GM19193 (cell line): ENCODE measurements around the gene TNRC18.

Experiments used
- POLR2A ChIP-seq: IDR thresholded peaks from 4 replicates; pipeline ENCODE4 v1.6.1; 2011; ENCODE audit not compliant: insufficient read depth, insufficient read length; ENCODE audit errors: extremely low read depth

TNRC18 gene

DNA sequence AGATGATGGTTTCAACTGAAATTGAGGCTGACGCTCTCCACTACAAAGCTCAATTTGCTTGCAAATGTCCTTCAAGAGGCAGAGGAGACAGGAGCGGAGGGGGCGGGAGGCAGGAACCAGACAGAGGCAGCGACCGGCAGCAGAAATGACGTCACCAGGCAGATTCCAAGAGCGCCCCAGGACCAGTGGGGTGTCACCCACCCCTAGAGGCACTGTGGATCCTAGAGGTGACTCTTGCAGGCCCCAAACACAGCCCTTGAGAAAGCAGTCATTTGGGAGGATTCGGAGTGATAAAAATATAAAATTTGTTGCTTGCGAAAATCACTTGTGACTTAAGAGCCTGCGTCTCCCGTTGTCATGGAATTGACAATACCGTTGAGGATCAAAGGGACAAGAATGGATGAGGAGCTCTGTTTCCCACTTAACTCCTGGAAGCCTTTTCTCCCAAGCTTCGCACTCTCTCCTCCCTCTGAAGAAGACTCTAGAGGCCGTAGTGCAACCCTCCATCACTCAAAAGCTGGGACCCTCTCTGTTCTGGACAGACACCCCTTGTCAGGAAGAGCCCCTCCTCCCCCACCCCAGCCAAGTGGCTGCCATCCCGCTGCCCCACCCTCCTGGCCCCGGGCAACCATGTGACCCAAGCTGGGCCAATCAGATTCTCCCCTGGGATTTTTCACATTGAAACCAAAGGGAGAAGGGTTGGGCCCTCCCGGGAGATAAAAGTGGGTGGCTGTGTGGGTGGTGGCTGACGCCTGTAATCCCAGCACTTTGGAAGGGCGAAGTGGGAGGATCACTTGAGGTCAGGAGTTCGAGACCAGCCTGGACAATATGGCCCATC is 157.2 kb downstream of the TNRC18 start:
- no peak for TF ChIP-seq POLR2A

DNA sequence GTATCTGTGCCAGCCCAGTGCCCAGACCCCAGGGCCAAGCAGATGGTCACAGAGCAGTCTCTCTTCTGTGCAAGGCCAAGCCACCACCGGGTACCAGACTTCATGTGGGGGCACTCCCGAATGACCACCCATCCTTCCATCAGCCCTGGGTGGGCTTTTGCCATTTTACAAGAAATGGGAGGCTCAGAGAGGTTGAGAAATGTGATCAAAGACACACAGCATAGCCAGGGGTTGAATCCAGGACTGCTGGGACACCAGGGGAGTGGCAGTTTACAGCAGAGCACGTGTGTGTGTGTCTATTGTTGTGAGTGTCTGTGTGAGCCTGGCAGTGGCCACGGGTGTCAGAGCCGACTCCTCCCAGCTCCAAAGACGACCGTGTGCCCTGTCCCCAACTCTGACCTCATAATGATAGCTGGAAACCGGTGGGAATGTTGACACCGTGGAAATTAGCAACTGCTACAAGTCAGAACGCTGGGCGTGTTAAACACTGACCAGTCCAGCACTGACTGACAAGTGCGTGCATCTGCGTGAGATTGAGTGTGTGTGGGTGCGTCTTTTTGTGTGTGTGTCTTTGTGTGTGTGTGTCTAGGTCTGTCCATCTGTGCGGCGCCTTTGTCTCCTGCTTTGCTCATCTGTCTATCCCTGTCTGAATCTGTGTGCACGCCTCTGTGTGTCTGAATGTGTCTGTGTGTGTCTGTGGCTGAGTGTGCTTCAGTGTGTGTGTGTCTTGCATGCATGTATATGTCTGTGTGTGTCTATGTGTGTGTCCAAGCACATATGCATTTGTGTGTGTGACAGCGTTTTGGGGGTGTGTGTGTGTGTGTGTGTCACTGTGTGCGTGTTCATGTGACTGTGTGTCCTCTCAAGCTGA is 158.1 kb downstream of the TNRC18 start:
- TF ChIP-seq POLR2A: no peak
